HG03196 (cell line): ENCODE data around the gene CDCP1.
"Not testable (repeated sequence)": the region's sequence is repeated elsewhere in the genome, so short reads cannot be mapped to it uniquely, and the experiment has no call there.

Experiments
- ATAC-seq: cut with Tn5 transposase; IDR thresholded peaks from one replicate; pipeline ENCODE4 v1.9.1; 2021; ENCODE audit not compliant: unreplicated experiment

Gene CDCP1

GRCh38 chr3:45060165-45060892 is 85.8 kb downstream of the CDCP1 start:
- no peak for ATAC-seq

- ATAC-seq = no peak
These were observed 87.0 kb downstream of the CDCP1 start for GRCh38 chr3:45059132-45059531.

- ATAC-seq = no peak
These were observed 88.6 kb downstream of the CDCP1 start for GRCh38 chr3:45057557-45057956.

- no peak for ATAC-seq
These were observed 89.4 kb downstream of the CDCP1 start for GRCh38 chr3:45056608-45057301.

- ATAC-seq = no peak
These were observed 90.6 kb downstream of the CDCP1 start for GRCh38 chr3:45055411-45056143.

GRCh38 chr3:45055032-45055410 is 91.2 kb downstream of the CDCP1 start:
- no peak for ATAC-seq

- ATAC-seq = no peak
These were observed 91.9 kb downstream of the CDCP1 start for GRCh38 chr3:45054196-45054857.

GRCh38 chr3:45053805-45054195 is 92.4 kb downstream of the CDCP1 start:
- not testable (repeated sequence) for ATAC-seq

GRCh38 chr3:45051685-45052084 is 94.5 kb downstream of the CDCP1 start:
- ATAC-seq = no peak

- no peak for ATAC-seq
These were observed 96.4 kb downstream of the CDCP1 start for GRCh38 chr3:45049807-45050206.

GRCh38 chr3:45048244-45048643 is 97.9 kb downstream of the CDCP1 start:
- ATAC-seq = no peak

- ATAC-seq = no peak
These were observed 102.4 kb downstream of the CDCP1 start for GRCh38 chr3:45043728-45044299.

- no peak for ATAC-seq
These were observed 104.0 kb downstream of the CDCP1 start for GRCh38 chr3:45042162-45042561.

- ATAC-seq = no peak
These were observed 104.5 kb downstream of the CDCP1 start for GRCh38 chr3:45041666-45042065.

GRCh38 chr3:45037720-45038455 is 108.3 kb downstream of the CDCP1 start:
- ATAC-seq = peak; percentile 57

- ATAC-seq = no peak
These were observed 110.5 kb downstream of the CDCP1 start for GRCh38 chr3:45035441-45036301.

- ATAC-seq = peak; percentile 42
These were observed 111.4 kb downstream of the CDCP1 start for GRCh38 chr3:45034612-45035252.

- no peak for ATAC-seq
These were observed 112.4 kb downstream of the CDCP1 start for GRCh38 chr3:45033791-45034190.
